ENCODE measurements around the gene OPA3. TPM values are rescaled to one million over a fixed set of nuclear protein-coding genes. Genes with fewer than 3 reads are reported as not detected.

The OPA3 gene
- total RNA-seq, 1 donor from 2014 or later = 10.5 TPM

DNA sequence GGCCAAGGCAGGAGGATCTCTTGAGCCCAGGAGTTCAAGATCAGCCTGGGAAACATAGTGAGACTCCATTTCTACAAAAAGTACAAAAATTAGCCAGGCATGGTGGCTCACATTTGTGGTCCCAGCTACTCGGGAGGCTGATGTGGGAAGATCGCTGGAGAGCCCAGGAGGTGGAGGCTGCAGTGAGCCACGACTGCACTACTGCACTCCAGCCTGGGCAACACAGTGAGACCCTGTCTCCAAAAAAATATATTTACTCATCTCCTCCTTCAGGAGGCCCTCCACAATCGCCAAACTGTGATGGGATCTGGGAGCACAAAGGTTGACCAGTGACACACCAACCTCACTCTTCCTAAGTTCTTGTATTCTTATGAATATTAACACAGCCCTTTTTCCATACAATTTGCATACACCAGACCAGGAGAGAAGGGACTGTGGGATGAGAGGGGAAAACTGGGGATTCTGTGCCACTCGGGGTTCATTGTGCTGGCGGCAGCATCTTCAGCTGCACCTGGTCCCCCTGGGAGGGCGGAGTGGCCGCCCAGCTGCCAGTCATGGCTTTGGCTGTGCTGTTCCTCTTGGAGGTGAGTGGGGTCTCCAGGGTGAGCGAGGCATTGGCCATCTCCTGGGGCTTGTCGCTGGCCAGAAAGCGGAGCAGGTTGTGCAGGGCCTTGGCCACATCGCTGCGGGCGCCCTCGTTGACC, 5.8 kb upstream of the OPA3 start:
- H3K4me3 Mint-ChIP-seq (ENCODE audit: unreplicated experiment) = no peak overlapping the region
- peaks cover 5% of the 10 kb centered on the region for H3K9me3 Mint-ChIP-seq (ENCODE audit: unreplicated experiment)
- H3K27ac Mint-ChIP-seq (ENCODE audit: unreplicated experiment) = no peak overlapping the region
- no peak for DNase-seq
- H3K36me3 Mint-ChIP-seq (ENCODE audit: unreplicated experiment) = no peaks in the 10 kb centered on the region
- TF ChIP-seq, protein P1, sequence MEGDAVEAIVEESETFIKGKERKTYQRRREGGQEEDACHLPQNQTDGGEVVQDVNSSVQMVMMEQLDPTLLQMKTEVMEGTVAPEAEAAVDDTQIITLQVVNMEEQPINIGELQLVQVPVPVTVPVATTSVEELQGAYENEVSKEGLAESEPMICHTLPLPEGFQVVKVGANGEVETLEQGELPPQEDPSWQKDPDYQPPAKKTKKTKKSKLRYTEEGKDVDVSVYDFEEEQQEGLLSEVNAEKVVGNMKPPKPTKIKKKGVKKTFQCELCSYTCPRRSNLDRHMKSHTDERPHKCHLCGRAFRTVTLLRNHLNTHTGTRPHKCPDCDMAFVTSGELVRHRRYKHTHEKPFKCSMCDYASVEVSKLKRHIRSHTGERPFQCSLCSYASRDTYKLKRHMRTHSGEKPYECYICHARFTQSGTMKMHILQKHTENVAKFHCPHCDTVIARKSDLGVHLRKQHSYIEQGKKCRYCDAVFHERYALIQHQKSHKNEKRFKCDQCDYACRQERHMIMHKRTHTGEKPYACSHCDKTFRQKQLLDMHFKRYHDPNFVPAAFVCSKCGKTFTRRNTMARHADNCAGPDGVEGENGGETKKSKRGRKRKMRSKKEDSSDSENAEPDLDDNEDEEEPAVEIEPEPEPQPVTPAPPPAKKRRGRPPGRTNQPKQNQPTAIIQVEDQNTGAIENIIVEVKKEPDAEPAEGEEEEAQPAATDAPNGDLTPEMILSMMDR (IDR thresholded peaks at IDR 0.05; ENCODE audit: partially characterized antibody, unreplicated experiment) = no peak
- H3K27me3 Mint-ChIP-seq (ENCODE audit: unreplicated experiment) = peaks cover 9% of the 10 kb centered on the region
- no peaks in the 10 kb centered on the region for H3K4me1 Mint-ChIP-seq (ENCODE audit: low read depth, unreplicated experiment)

DNA sequence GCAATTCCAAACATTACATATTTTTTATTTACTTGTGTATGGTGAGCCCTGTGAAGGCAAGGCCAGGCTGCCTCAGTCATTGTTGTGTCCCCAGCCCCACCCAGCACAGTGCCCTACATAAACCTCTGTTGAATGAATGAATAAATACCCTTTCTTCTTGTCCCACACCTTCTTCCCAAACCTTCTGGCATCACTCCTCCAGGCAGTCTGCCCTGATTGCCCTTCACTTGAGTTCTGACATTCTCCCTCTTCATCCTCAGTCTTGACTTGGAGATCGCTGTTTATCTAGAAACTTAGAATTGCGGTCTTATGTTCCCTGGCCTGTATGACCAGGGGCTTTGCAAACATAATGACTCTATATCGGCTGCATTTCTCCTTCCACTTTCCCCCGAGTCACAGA, 5.2 kb upstream of the OPA3 start:
- Mint-ChIP-seq H3K9me3 (ENCODE audit: unreplicated experiment) (peaks cover 6% of the 10 kb centered on the region), H3K27ac (ENCODE audit: unreplicated experiment) (no peak overlapping the region), H3K27me3 (ENCODE audit: unreplicated experiment) (peaks cover 8% of the 10 kb centered on the region), H3K4me1 (ENCODE audit: low read depth, unreplicated experiment) (no peaks in the 10 kb centered on the region), H3K4me3 (ENCODE audit: unreplicated experiment) (no peak overlapping the region), H3K36me3 (ENCODE audit: unreplicated experiment) (no peaks in the 10 kb centered on the region)
- no peak for DNase-seq
- TF ChIP-seq, protein P1 (IDR thresholded peaks at IDR 0.05; ENCODE audit: partially characterized antibody, unreplicated experiment) = no peak

DNA sequence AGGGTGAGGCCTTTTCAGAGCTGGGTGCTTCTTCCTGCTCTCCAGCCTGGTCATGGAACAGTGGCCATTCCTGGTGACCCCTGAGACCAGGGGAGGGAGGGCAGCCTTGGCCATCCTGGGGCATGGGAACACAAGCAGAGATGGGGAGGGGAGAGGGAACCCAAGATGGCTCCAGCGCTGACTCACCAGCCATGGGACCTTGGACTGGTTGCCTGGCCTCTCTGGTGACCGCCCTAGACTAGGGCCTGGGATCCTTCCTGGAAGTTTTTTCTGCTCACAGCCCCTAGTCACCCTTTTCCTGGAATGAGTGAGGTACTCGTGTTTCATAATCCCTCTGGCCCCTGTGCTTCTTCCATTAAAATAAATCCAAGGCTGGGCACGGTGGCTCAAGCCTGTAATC, 3.3 kb upstream of the OPA3 start:
- Mint-ChIP-seq H3K9me3 (ENCODE audit: unreplicated experiment) (peaks cover 7% of the 10 kb centered on the region), H3K4me1 (ENCODE audit: low read depth, unreplicated experiment) (no peaks in the 10 kb centered on the region), H3K36me3 (ENCODE audit: unreplicated experiment) (no peaks in the 10 kb centered on the region), H3K27ac (ENCODE audit: unreplicated experiment) (no peak overlapping the region), H3K4me3 (ENCODE audit: unreplicated experiment) (no peak overlapping the region), H3K27me3 (ENCODE audit: unreplicated experiment) (peaks cover 9% of the 10 kb centered on the region)
- DNase-seq = no peak
- TF ChIP-seq, protein P1 (IDR thresholded peaks at IDR 0.05; ENCODE audit: partially characterized antibody, unreplicated experiment) = no peak

DNA sequence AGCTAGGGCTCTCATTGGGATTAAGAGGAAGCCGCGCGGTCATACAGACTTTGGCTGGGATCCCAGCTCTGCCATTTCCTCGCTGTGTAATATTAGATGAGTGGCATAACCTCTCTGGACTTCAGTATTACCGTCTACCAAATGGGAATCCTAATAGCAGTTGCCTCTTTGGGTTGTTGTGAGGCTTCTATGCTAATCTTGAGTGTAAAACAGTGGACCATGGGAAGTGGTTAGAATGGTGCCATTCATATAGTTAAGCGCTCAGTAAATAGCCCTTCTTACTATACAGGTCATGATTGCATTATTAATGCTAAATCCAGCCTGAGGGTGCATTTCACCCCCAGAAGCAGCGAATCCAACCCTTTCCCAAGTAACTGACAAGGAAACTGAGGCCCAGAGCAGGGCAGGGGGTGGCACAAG, 566 bp upstream of the OPA3 start:
- TF ChIP-seq, protein P1 (IDR thresholded peaks at IDR 0.05; ENCODE audit: partially characterized antibody, unreplicated experiment) = no peak
- peaks cover 12% of the 10 kb centered on the region for H3K27me3 Mint-ChIP-seq (ENCODE audit: unreplicated experiment)
- H3K4me1 Mint-ChIP-seq (ENCODE audit: low read depth, unreplicated experiment) = peaks cover 3% of the 10 kb centered on the region
- no peaks in the 10 kb centered on the region for H3K36me3 Mint-ChIP-seq (ENCODE audit: unreplicated experiment)
- H3K9me3 Mint-ChIP-seq (ENCODE audit: unreplicated experiment) = peaks cover 4% of the 10 kb centered on the region
- peak overlapping the region; percentile 85 for H3K27ac Mint-ChIP-seq (ENCODE audit: unreplicated experiment)
- DNase-seq = no peak
- peak overlapping the region; percentile 84 for H3K4me3 Mint-ChIP-seq (ENCODE audit: unreplicated experiment)

DNA sequence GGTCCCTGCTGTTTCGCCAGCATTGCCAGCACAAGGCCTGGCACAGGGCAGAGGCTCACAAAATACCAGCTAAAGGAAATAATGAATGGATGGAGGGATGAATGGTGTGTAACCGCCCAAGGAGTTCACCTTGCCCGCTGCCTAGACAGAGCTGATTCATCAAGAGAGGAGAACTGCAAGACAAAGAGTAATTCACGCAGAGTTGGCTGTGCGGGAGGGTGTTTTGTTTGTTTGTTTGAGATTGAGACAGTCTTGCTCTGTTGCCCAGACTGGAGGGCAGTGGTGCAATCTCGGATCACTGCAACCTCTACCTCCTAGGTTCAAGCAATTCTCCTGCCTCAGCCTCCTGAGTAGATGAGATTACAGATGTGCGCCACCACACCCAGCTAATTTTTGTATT, 3.0 kb downstream of the OPA3 start:
- no peak overlapping the region for H3K4me3 Mint-ChIP-seq (ENCODE audit: unreplicated experiment)

More for the DNA sequence above, 3.0 kb downstream of the OPA3 start:
- no peak overlapping the region for H3K27ac Mint-ChIP-seq (ENCODE audit: unreplicated experiment)
- H3K27me3 Mint-ChIP-seq (ENCODE audit: unreplicated experiment) = peaks cover 7% of the 10 kb centered on the region
- TF ChIP-seq, protein P1 (IDR thresholded peaks at IDR 0.05; ENCODE audit: partially characterized antibody, unreplicated experiment) = no peak
- H3K9me3 Mint-ChIP-seq (ENCODE audit: unreplicated experiment) = peaks cover 6% of the 10 kb centered on the region
- no peaks in the 10 kb centered on the region for H3K36me3 Mint-ChIP-seq (ENCODE audit: unreplicated experiment)
- no peak for DNase-seq
- H3K4me1 Mint-ChIP-seq (ENCODE audit: low read depth, unreplicated experiment) = peaks cover 8% of the 10 kb centered on the region
